GM12878 (cell line): ENCODE data around the gene NOL4L. TPM values are rescaled to one million over a fixed set of nuclear protein-coding genes. Genes with fewer than 3 reads are reported as not detected.
A peak's percentile ranks its signal among the peaks of the same experiment; 100 is the strongest.

Experiments
- ATAC-seq: fragments of 200-7000 bp; cut with Tn5 transposase; 3 replicates; pipeline ENCODE4 v1.9.1; 2020; ENCODE audit warnings: mild to moderate bottlenecking, moderate library complexity
- BruUV-seq: library from RNA; stranded (reverse); fragments of 400-500 nt; replicated peaks from 2 replicates; lab custom pipeline; 2021; lab: Mats Ljungman, UMichigan
- CTCF ChIA-PET: fragments of 300-600 bp; sonication (Branson Sonifier 250); formaldehyde crosslinking; extraction: SDS; loops from one replicate; lab custom pipeline; 2021; ENCODE audit warnings: inconsistent platforms; lab: Yijun Ruan, JAX
- POLR2A ChIA-PET: fragments of 350-600 bp; formaldehyde crosslinking; extraction: SDS; loops from one replicate; lab custom pipeline; 2021; ENCODE audit warnings: inconsistent platforms; lab: Charles Lee
- RAD21 ChIA-PET: fragments of 300-600 bp; sonication (Branson Sonifier 250); formaldehyde crosslinking; loops from one replicate; lab custom pipeline; 2023; ENCODE audit warnings: antibody characterized with exemption; ENCODE audit not compliant: unreplicated experiment; lab: Charles Lee
- SMC1A ChIA-PET: fragments of 300-600 bp; sonication (Branson Sonifier 250); formaldehyde crosslinking; loops from one replicate; lab custom pipeline; 2023; ENCODE audit not compliant: unreplicated experiment, uncharacterized antibody; lab: Charles Lee
- DNase-seq: peaks from one replicate; pipeline ENCODE4 v3.0.0-alpha.2; 2011; ENCODE audit warnings: low read depth, low spot score
- FAIRE-seq: peaks from 3 replicates; lab custom pipeline; 2011; peaks lifted over from hg19 to GRCh38; lab: Jason Lieb, UNC
- H2AFZ ChIP-seq: 2 replicates; pipeline ENCODE4 v1.6.0; 2011; ENCODE audit warnings: low read depth, low read length, control low read depth; ENCODE audit not compliant: control insufficient read depth
- H3K27ac ChIP-seq: 2 replicates; pipeline ENCODE4 v1.5.1; 2011; ENCODE audit warnings: control low read depth; ENCODE audit not compliant: control insufficient read depth, insufficient read depth
- H3K27me3 ChIP-seq, 2 experiments: replicated peaks in 1 of 2; 2 replicates each; pipeline versions ENCODE4 v1.6.0 to v1.6.1; 2011; ENCODE audit warnings: low read length in 1 of 2; ENCODE audit not compliant: control insufficient read depth in 2 of 2, insufficient read depth in 2 of 2
- H3K36me3 ChIP-seq, 2 experiments: 2 replicates each; pipeline ENCODE4 v1.5.1; 2011; ENCODE audit warnings: low read length in 1 of 2; ENCODE audit not compliant: control insufficient read depth in 2 of 2, insufficient read depth in 2 of 2
- H3K4me1 ChIP-seq: 2 replicates; pipeline ENCODE4 v1.6.1; 2011; ENCODE audit warnings: mild to moderate bottlenecking, low read length, moderate library complexity, mixed read lengths; ENCODE audit not compliant: control insufficient read depth, insufficient read depth
- H3K4me2 ChIP-seq: 2 replicates; pipeline ENCODE4 v1.6.0; 2011; ENCODE audit warnings: control low read depth; ENCODE audit not compliant: control insufficient read depth, insufficient read depth
- H3K4me3 ChIP-seq: fragments of 200-600 bp; sonication (generic); 2 replicates; pipeline ENCODE4 v1.5.1; 2016
- H3K79me2 ChIP-seq: 2 replicates; pipeline ENCODE4 v1.6.0; 2011; ENCODE audit warnings: low read length; ENCODE audit not compliant: control insufficient read depth, insufficient read depth
- H3K9ac ChIP-seq: 2 replicates; pipeline ENCODE4 v1.8.0; 2011; ENCODE audit warnings: low read length, control low read depth, mixed read lengths; ENCODE audit not compliant: control insufficient read depth, insufficient read depth
- H3K9me3 ChIP-seq: replicated peaks from 3 replicates; pipeline ENCODE4 v1.5.1; 2011; ENCODE audit warnings: mild to moderate bottlenecking, low read length; ENCODE audit not compliant: control insufficient read depth, insufficient read depth
- H4K20me1 ChIP-seq: 2 replicates; pipeline ENCODE4 v1.6.0; 2011; ENCODE audit not compliant: control insufficient read depth, insufficient read depth
- ASH2L ChIP-seq: fragments of 300-600, 200-600 bp; sonication (generic); IDR thresholded peaks from 2 replicates; pipeline ENCODE4 v1.6.1; 2017; ENCODE audit warnings: low read depth, mild to moderate bottlenecking, borderline replicate concordance
- CEBPZ ChIP-seq: fragments of 150-350 bp; IDR thresholded peaks from 2 replicates; pipeline ENCODE4 v1.6.1; 2016; ENCODE audit warnings: low read depth, low read length
- CHD4 ChIP-seq: fragments of 200-600 bp; sonication (generic); IDR thresholded peaks from 2 replicates; pipeline ENCODE4 v1.6.1; 2016; ENCODE audit warnings: mild to moderate bottlenecking
- ETV6 ChIP-seq, 2 experiments: fragments of 450-650 bp in 1 of 2; IDR thresholded peaks in 1 of 2; conservative IDR thresholded peaks in 1 of 2; 2 replicates each; pipeline ENCODE4 v1.6.1; 2014; ENCODE audit warnings: antibody characterized with exemption in 1 of 2, borderline replicate concordance in 1 of 2, low read depth in 1 of 2, mild to moderate bottlenecking in 1 of 2, moderate library complexity in 1 of 2
- FOXK2 ChIP-seq: fragments of 450-650 bp; IDR thresholded peaks from 2 replicates; pipeline ENCODE4 v1.6.1; 2017; ENCODE audit warnings: mild to moderate bottlenecking, moderate library complexity
- HSF1 ChIP-seq: fragments of 150-350 bp; IDR thresholded peaks from 2 replicates; pipeline ENCODE4 v1.6.1; 2014; ENCODE audit warnings: mild to moderate bottlenecking, low read depth, low read length
- IKZF2 ChIP-seq, 2 experiments: fragments of 450-650 bp; IDR thresholded peaks; 2 replicates each; pipeline ENCODE4 v1.6.1; 2017; ENCODE audit warnings: mild to moderate bottlenecking in 2 of 2, moderate library complexity in 2 of 2
- IRF3 ChIP-seq: fragments of 450-650 bp; IDR thresholded peaks from 2 replicates; pipeline ENCODE4 v1.6.1; 2014; ENCODE audit warnings: mild to moderate bottlenecking
- JUNB ChIP-seq: IDR thresholded peaks from 2 replicates; pipeline ENCODE4 v1.6.1; 2016; ENCODE audit warnings: antibody characterized with exemption, mild to moderate bottlenecking
- KDM1A ChIP-seq: fragments of 200-600 bp; sonication (generic); IDR thresholded peaks from 2 replicates; pipeline ENCODE4 v1.6.1; 2016; ENCODE audit warnings: borderline replicate concordance
- MEF2B ChIP-seq: fragments of 450-650 bp; IDR thresholded peaks from 2 replicates; pipeline ENCODE4 v1.6.1; 2018; ENCODE audit warnings: mild to moderate bottlenecking, moderate library complexity; ENCODE audit not compliant: partially characterized antibody, poor library complexity, severe bottlenecking
- MYC ChIP-seq: IDR thresholded peaks from 2 replicates; pipeline ENCODE4 v1.6.1; 2011; ENCODE audit warnings: mild to moderate bottlenecking, low read length, moderate library complexity, inconsistent platforms; ENCODE audit not compliant: insufficient read depth, insufficient replicate concordance, insufficient read length, severe bottlenecking
- NFIC ChIP-seq: IDR thresholded peaks from 2 replicates; pipeline ENCODE4 v1.6.1; 2012; ENCODE audit warnings: low read depth, mild to moderate bottlenecking, inconsistent platforms, low read length, moderate library complexity
- PAX5 ChIP-seq: IDR thresholded peaks from 2 replicates; pipeline ENCODE4 v1.6.1; 2011; ENCODE audit warnings: low read depth, low read length, borderline replicate concordance
- SIX5 ChIP-seq: IDR thresholded peaks from 2 replicates; pipeline ENCODE4 v1.6.1; 2011; ENCODE audit warnings: mild to moderate bottlenecking, low read depth, low read length, moderate library complexity; ENCODE audit not compliant: severe bottlenecking
- SMC3 ChIP-seq: IDR thresholded peaks from 2 replicates; pipeline ENCODE4 v1.6.1; 2011; ENCODE audit warnings: low read length, improper control_type of control experiment, borderline replicate concordance
- STAT1 ChIP-seq: fragments of 450-650 bp; conservative IDR thresholded peaks from 2 replicates; pipeline ENCODE4 v1.6.1; 2014; ENCODE audit warnings: antibody characterized with exemption, mild to moderate bottlenecking
- TBL1XR1 ChIP-seq: IDR thresholded peaks from 2 replicates; pipeline ENCODE4 v1.6.1; 2012; ENCODE audit warnings: low read depth, low read length, improper control_type of control experiment
- ZNF207 ChIP-seq: fragments of 450-650 bp; IDR thresholded peaks from 2 replicates; pipeline ENCODE4 v1.6.1; 2014; ENCODE audit warnings: antibody characterized with exemption, mild to moderate bottlenecking, borderline replicate concordance
- WGBS: methylation state at CpG from one replicate; pipeline ENCODE4 v1.1.6; 2016; ENCODE audit warnings: low lambda C conversion rate; ENCODE audit not compliant: insufficient replicate concordance, insufficient coverage; ENCODE audit errors: missing lambda C conversion rate; 5-methylcytosine and 5-hydroxymethylcytosine counted together
- in situ Hi-C: fragments of 300-500 bp; cut with MboI; formaldehyde crosslinking; loops from 9 replicates; pipeline ENCODE4 v1.14.3; 2018; ENCODE audit warnings: mixed read lengths
- intact Hi-C: fragments of 100-400 bp; cut with micrococcal nuclease; formaldehyde crosslinking; loops from one replicate; pipeline ENCODE4 v1.14.2; 2022; ENCODE audit not compliant: unreplicated experiment
- polyA plus RNA-seq, 11 experiments: library from polyadenylated mRNA; depleted of rRNA in 4 of 11; unstranded in 6 of 11; stranded (reverse) in 5 of 11; fragments of >200 nt; fragmentation: Nextera tagmentation in 4 of 11; fragmentation: Illumina TruSeq in 1 of 11; extraction: Ambion mirVana in 4 of 11; extraction: Trizol in 1 of 11; gene quantifications; 1 replicate in 1 of 11; 2 replicates in 10 of 11; pipeline versions ENCODE4 v1.2.1 to v1.2.3, GENCODE V29; 2011 to 2016; ENCODE audit warnings: inconsistent platforms in 2 of 11, missing spikeins in 2 of 11, low read depth in 1 of 11
- total RNA-seq, 4 experiments: library from RNA; depleted of rRNA in 3 of 4; stranded (reverse); fragments of >200 nt in 3 of 4; fragmentation: Illumina TruSeq in 1 of 4; extraction: Trizol in 1 of 4; gene quantifications; 2 replicates each; pipeline versions ENCODE4 v1.2.1 to v1.2.3, GENCODE V29; 2013 to 2021

The NOL4L gene
- total and polyA plus RNA-seq, 10 of the 15 experiments (the other 5 are each of a cell fraction or from before 2014, with no cell fraction given) = 2.3 to 24.0 (median 8.0) TPM

- FAIRE-seq = no peak
- CTCF ChIA-PET = no interaction called here
Measured at GRCh38 chr20:32577657-32578056, 7.5 kb downstream of the NOL4L start.

More at GRCh38 chr20:32577657-32578056, 7.5 kb downstream of the NOL4L start:
- Histone ChIP-seq H3K36me3 (no peaks in the 10 kb centered on the region; a peak in 1 of 4 replicates), H3K9ac (no peak overlapping the region), H3K9me3 (no peaks in the 10 kb centered on the region), H3K4me2 (no peak overlapping the region), H3K4me1 (peaks cover 7% of the 10 kb centered on the region), H3K4me3 (no peak overlapping the region), H2AFZ (no peak overlapping the region), H3K27me3 (no peaks in the 10 kb centered on the region), H3K27ac (no peak overlapping the region), H3K79me2 (peaks cover under 1% of the 10 kb centered on the region), H4K20me1 (peaks cover 3% of the 10 kb centered on the region; the same call in 1 of the 2 replicates)
- TF ChIP-seq KDM1A (no peak), IRF3 (no peak), NFIC (no peak), ZNF207 (no peak), PAX5 (no peak), SMC3 (no peak), HSF1 (no peak), ASH2L (no peak), TBL1XR1 (no peak), MYC (no peak), CEBPZ (no peak), SIX5 (no peak), MEF2B (peak; percentile 57), CHD4 (no peak), FOXK2 (no peak), STAT1 (no peak), ETV6 (conservative IDR thresholded peaks at IDR 0.05 in 1 of 2, IDR thresholded peaks at IDR 0.05 in 1 of 2; ENCODE audit: borderline replicate concordance in 1 of 2, low read depth in 1 of 2) (no peak), IKZF2 (IDR thresholded peaks at IDR 0.05) (peak in 1 of 2 experiments; percentile 27; a peak in 1 of 4 replicates), JUNB (peak; percentile 36; the same call in 1 of the 2 replicates)
- in situ Hi-C loops = no loop called here
- intact Hi-C loops = no loop called here
- peak; percentile 68 for ATAC-seq
- no TSS peak for BruUV-seq
- RAD21 ChIA-PET = interaction anchor here (0.6 to 0.9 kb wide), 2 partner anchors 55 to 81 kb away, joined by 3 read pairs; no protein-coding TSS in a partner anchor
- 19% methylated on average over 4 of the region's 4 CpGs for WGBS
- DNase-seq = no peak
- POLR2A ChIA-PET = no interaction called here
- SMC1A ChIA-PET = no interaction called here
